HEK293 (cell line): ENCODE results near the gene NOVA2.

ENCODE experiments used
- ATF2 ChIP-seq: fragments of 450-650 bp; formaldehyde crosslinking; IDR thresholded peaks from 2 replicates; pipeline ENCODE4 v1.5.1; 2016; ENCODE audit warnings: missing biosample characterization, missing genetic modification characterization, low read depth
- CTCF ChIP-seq: fragments of 450-650 bp; formaldehyde crosslinking; IDR thresholded peaks from 2 replicates; pipeline ENCODE4 v1.5.1; 2016; ENCODE audit warnings: missing biosample characterization, missing genetic modification characterization
- REST ChIP-seq: fragments of 450-650 bp; formaldehyde crosslinking; IDR thresholded peaks from 2 replicates; pipeline ENCODE4 v1.5.1; 2016; ENCODE audit warnings: missing biosample characterization, missing genetic modification characterization
- SETDB1 ChIP-seq: IDR thresholded peaks from one replicate; pipeline ENCODE4 v1.6.1; 2017; ENCODE audit warnings: mild to moderate bottlenecking, low read length, moderate library complexity, mixed read lengths; ENCODE audit not compliant: insufficient read length
- SP3 ChIP-seq: fragments of 450-650 bp; formaldehyde crosslinking; IDR thresholded peaks from 2 replicates; pipeline ENCODE4 v1.5.1; 2016; ENCODE audit warnings: missing biosample characterization, missing genetic modification characterization
- ZBTB21 ChIP-seq: fragments of 450-650 bp; formaldehyde crosslinking; IDR thresholded peaks from 2 replicates; pipeline ENCODE4 v1.5.1; 2017; ENCODE audit warnings: missing biosample characterization, missing genetic modification characterization
- ZNF121 ChIP-seq: fragments of 450-650 bp; formaldehyde crosslinking; IDR thresholded peaks from 2 replicates; pipeline ENCODE4 v1.5.1; 2016; ENCODE audit warnings: missing biosample characterization, missing genetic modification characterization
- ZNF747 ChIP-seq: fragments of 450-650 bp; formaldehyde crosslinking; IDR thresholded peaks from 2 replicates; pipeline ENCODE4 v1.5.1; 2016; ENCODE audit warnings: missing biosample characterization, missing genetic modification characterization

- TF ChIP-seq REST (tag by site-specific recombination) (no peak), ATF2 (tag by site-specific recombination) (no peak), CTCF (no peak), ZNF747 (tag by site-specific recombination) (no peak), ZBTB21 (peak; percentile 77), ZNF121 (tag by site-specific recombination) (no peak), SP3 (no peak), SETDB1 (no peak)
Observed at GRCh38 chr19:45938733-45939319, 34.8 kb downstream of the NOVA2 start.
